Subcutaneous preadipocyte (primary cell): ENCODE results near the gene SGO2. TPM values are rescaled to one million over a fixed set of nuclear protein-coding genes. Genes with fewer than 3 reads are reported as not detected.

Experiments
- total RNA-seq: library from RNA; depleted of rRNA; stranded (reverse); fragments of >200 nt; gene quantifications from 2 replicates; pipeline ENCODE4 v1.2.3, GENCODE V29; 2012

Gene SGO2
- 10.7 and 19.7 TPM in 2 replicates for total RNA-seq

GRCh38 chr2:200525882-200526651 lies at the start of gene SGO2:
Gene SGO2 (plus strand): TSS chr2:200526207. CDS start chr2:200532976, 6,769 bp downstream.

GRCh38 chr2:200509612-200510433 lies 16.2 kb upstream of the SGO2 start, which contains the start of gene KCTD18:
Gene KCTD18 (minus strand): TSS chr2:200510068. CDS start chr2:200507016, 3,052 bp downstream.

GRCh38 chr2:200585730-200586643 lies 60.0 kb downstream of the SGO2 start, which contains the start of gene AOX1:
Gene AOX1 (plus strand): TSS chr2:200586014. CDS start chr2:200586109, 95 bp downstream.

Other genes starting within 250 kb of the SGO2 start
- 27.2 and 45.9 TPM in 2 replicates for gene SPATS2L, start 219.5 kb upstream of the SGO2 start, total RNA-seq
- 14.3 and 17.0 TPM in 2 replicates for gene KCTD18, start 16.1 kb upstream of the SGO2 start, total RNA-seq
- gene AOX1, start 59.8 kb downstream of the SGO2 start, total RNA-seq: 183 and 229 TPM in 2 replicates